Fibroblast of skin of left quadriceps (primary cell): ENCODE data around the gene ALK.

Experiments used
- DNase-seq, 2 experiments: peaks; one replicate each; pipeline ENCODE4 v3.0.0-alpha.2; 2013; ENCODE audit warnings: low read depth in 2 of 2

ALK gene

DNA sequence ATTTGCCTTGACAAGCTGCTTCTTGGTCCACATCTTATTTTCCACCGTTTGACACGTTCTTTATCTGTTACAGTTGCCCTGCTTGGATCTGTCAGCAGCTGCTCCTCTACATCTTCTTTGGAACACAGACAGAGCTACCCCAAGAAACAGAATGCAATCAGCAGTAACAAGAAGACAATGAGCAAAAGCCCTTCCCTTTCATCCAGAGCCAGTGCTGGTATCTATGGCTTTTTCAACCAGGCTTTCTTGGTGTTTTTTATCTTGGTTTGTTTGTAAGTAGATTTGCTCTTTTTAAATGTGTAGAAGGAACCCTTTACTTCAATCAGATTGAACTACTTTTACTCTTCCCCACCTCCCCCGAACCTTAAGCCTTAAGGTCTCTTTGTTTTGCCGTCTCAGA, 764.3 kb downstream of the ALK start:
- no peak for DNase-seq

DNA sequence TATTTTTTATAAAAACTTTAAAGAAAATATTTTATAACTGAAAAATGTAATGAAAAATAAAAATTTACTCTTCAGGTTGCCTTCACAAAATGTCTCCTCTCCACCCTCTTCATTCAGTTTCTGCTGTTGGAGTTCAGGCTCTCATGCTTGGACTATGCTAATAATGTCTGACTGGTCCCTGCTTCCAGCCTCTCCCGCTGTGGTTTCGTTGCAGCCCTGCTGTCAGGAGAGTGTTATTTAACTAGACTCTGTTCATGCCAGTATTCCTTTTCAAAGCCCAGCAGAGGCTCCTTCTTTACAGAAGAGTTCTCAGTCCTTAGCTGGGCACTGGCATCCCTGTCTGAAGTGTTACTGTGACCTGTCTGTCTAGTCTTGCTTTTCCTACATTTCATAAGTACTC, 765.8 kb downstream of the ALK start:
- DNase-seq: no peak

DNA sequence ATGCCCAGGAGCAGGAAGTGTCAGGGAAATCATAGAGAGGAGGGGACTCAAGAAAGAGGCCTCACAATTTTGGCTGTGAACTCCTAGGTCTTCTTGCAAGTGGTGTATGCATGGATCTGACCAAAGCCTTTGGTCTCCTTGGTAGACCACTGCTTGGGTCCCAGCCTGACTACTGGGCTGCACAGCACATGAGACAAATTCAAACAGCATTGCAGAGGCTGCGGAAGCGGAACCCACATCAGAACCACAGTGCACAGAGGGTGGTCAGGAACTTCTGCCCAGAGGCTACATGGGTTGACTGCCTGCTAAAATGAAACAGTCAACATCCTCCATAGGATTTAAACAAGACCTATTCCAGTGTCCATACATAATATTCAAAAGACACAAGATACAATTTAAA, 766.8 kb downstream of the ALK start:
- DNase-seq: no peak

DNA sequence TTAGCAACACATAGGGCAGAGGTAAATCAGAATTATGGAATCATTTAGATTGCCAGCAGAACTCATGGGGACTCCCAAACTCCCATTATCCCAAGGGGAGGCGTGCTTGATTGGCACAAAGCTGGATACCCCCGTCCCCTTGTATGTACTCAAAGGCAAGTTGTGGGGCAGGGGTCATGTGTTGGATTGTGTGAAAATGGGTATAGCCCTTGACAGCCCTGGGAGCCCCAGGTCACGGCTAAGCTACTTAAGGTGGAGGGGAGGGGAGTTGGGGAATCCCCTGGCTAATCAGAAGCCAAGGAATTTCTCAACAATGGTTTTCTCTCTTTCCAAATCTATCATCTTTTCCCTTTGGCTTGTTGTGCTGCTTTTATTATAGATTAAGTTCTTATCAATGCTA, 773.4 kb downstream of the ALK start:
- no peak for DNase-seq

DNA sequence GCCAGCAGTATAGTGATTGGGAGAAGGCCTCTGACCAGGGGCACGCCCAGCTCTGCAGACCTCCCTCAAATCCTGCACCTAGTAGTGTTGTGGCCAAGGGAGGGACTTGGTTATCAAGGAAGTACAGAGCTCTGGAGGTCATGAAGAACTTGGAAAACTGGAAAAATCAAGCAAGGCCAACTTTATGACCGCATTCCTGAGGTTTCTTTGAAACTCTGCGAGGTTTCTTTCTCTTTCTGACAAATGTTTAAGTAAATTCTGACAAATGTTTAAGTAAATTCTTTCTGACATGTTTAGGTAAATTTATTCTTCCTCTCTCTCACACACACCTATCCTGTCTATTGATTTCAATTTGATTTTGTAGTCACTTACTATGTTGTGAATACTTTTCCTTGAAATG, 775.2 kb downstream of the ALK start:
- DNase-seq: no peak

DNA sequence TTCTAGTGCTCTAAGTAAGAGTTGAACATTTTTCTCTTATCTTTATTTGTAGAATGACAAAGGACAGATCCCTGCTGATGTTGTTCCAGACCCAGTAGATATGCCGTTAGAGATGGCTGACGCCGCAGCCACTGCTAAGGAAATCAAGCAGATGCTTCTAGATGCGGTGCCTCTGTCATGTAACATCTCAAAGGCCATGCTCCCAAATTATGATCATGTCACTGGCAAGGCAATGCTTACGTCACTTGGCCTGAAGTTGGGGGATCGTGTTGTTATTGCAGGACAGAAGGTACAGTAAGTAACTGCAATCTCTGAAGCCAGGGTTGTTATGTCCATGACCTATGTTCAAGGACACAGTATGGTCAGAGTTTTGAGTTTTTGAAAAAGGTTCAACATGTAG, 777.7 kb downstream of the ALK start:
- DNase-seq: no peak
